HCT116 (cell line): Measurements from ENCODE around the gene CUBN.
"Not testable (repeated sequence)": the region's sequence is repeated elsewhere in the genome, so short reads cannot be mapped to it uniquely, and the experiment has no call there.

Source experiments
- CTCF ChIP-seq, 3 experiments: fragments of 200-600 bp in 1 of 3; sonication (generic) in 1 of 3; IDR thresholded peaks in 2 of 3; conservative IDR thresholded peaks in 1 of 3; 2 replicates each; pipeline ENCODE4 v1.5.1; 2012 to 2017; ENCODE audit warnings: low read depth in 2 of 3, low read length in 2 of 3, antibody characterized with exemption in 1 of 3, borderline replicate concordance in 1 of 3, control low read depth in 1 of 3, mild to moderate bottlenecking in 1 of 3, mixed read lengths in 1 of 3, mixed run types in 1 of 3, moderate library complexity in 1 of 3; ENCODE audit not compliant: insufficient read depth in 1 of 3
- POLR2A ChIP-seq: IDR thresholded peaks from 2 replicates; pipeline ENCODE4 v1.7.0; 2011; ENCODE audit warnings: borderline replicate concordance; ENCODE audit not compliant: insufficient read depth, insufficient read length; ENCODE audit errors: extremely low read depth
- POLR2AphosphoS5 ChIP-seq: IDR thresholded peaks from 2 replicates; pipeline ENCODE4 v1.6.1; 2011; ENCODE audit warnings: mild to moderate bottlenecking, low read depth, low read length, moderate library complexity

GRCh38 chr10:17013131-17013983 is 116.3 kb downstream of the CUBN start:
- TF ChIP-seq POLR2AphosphoS5; POLR2A; CTCF (IDR thresholded peaks at IDR 0.05 in 2 of 3, conservative IDR thresholded peaks at IDR 0.05 in 1 of 3; ENCODE audit: borderline replicate concordance in 1 of 3, insufficient read depth in 1 of 3, low read depth in 2 of 3, low read length in 2 of 3): not testable (repeated sequence)
